Parathyroid adenoma (tissue), 2 donors: ENCODE measurements around the gene MTCH1.

Source experiments
- H2AFZ ChIP-seq: fragments of 300-600 bp; sonication (generic); one replicate; pipeline ENCODE4 v1.7.0; 2017; ENCODE audit warnings: antibody characterized with exemption, mild to moderate bottlenecking
- H3K27ac ChIP-seq: fragments of 300-600 bp; sonication (generic); one replicate; pipeline ENCODE4 v1.7.0; 2017
- H3K27me3 ChIP-seq: fragments of 300-600 bp; sonication (generic); one replicate; pipeline ENCODE4 v1.7.0; 2017; ENCODE audit warnings: low read length; ENCODE audit not compliant: control insufficient read depth, insufficient read depth
- H3K36me3 ChIP-seq: fragments of 300-600 bp; sonication (generic); one replicate; pipeline ENCODE4 v1.7.0; 2017; ENCODE audit warnings: low read length; ENCODE audit not compliant: control insufficient read depth, insufficient read depth
- H3K4me1 ChIP-seq: fragments of 300-600 bp; sonication (generic); one replicate; pipeline ENCODE4 v1.7.0; 2017; ENCODE audit warnings: control low read depth
- H3K4me2 ChIP-seq: fragments of 300-600 bp; sonication (generic); one replicate; pipeline ENCODE4 v1.7.0; 2017; ENCODE audit warnings: low read length
- H3K4me3 ChIP-seq: fragments of 300-600 bp; sonication (generic); one replicate; pipeline ENCODE4 v1.7.0; 2017; ENCODE audit warnings: low read depth, low read length
- H3K79me2 ChIP-seq: fragments of 300-600 bp; sonication (generic); one replicate; pipeline ENCODE4 v1.7.0; 2017; ENCODE audit warnings: control low read depth
- H3K9ac ChIP-seq: fragments of 300-600 bp; sonication (generic); one replicate; pipeline ENCODE4 v1.7.0; 2017; ENCODE audit warnings: mild to moderate bottlenecking
- H3K9me3 ChIP-seq: fragments of 300-600 bp; sonication (generic); one replicate; pipeline ENCODE4 v1.7.0; 2017; ENCODE audit warnings: low read length; ENCODE audit not compliant: control insufficient read depth
- TF ChIP-seq, protein P1 (sequence below): fragments of 300-600 bp; sonication (generic); IDR thresholded peaks from one replicate; pipeline ENCODE4 v1.7.0; 2017; ENCODE audit warnings: antibody characterized with exemption, mild to moderate bottlenecking
- donor health status: primary hyperparathyroidism.

MTCH1 gene

GRCh38 chr6:36930483-36930882, 55.5 kb downstream of the MTCH1 start:
- Histone ChIP-seq H3K4me2 (no peak overlapping the region), H3K9ac (no peak overlapping the region), H3K79me2 (no peaks in the 10 kb centered on the region), H3K4me1 (no peaks in the 10 kb centered on the region), H2AFZ (no peak overlapping the region), H3K27me3 (no peaks in the 10 kb centered on the region), H3K4me3 (no peak overlapping the region), H3K27ac (no peak overlapping the region), H3K36me3 (no peaks in the 10 kb centered on the region), H3K9me3 (no peaks in the 10 kb centered on the region)
- TF ChIP-seq, protein P1, sequence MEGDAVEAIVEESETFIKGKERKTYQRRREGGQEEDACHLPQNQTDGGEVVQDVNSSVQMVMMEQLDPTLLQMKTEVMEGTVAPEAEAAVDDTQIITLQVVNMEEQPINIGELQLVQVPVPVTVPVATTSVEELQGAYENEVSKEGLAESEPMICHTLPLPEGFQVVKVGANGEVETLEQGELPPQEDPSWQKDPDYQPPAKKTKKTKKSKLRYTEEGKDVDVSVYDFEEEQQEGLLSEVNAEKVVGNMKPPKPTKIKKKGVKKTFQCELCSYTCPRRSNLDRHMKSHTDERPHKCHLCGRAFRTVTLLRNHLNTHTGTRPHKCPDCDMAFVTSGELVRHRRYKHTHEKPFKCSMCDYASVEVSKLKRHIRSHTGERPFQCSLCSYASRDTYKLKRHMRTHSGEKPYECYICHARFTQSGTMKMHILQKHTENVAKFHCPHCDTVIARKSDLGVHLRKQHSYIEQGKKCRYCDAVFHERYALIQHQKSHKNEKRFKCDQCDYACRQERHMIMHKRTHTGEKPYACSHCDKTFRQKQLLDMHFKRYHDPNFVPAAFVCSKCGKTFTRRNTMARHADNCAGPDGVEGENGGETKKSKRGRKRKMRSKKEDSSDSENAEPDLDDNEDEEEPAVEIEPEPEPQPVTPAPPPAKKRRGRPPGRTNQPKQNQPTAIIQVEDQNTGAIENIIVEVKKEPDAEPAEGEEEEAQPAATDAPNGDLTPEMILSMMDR = no peak

DNA sequence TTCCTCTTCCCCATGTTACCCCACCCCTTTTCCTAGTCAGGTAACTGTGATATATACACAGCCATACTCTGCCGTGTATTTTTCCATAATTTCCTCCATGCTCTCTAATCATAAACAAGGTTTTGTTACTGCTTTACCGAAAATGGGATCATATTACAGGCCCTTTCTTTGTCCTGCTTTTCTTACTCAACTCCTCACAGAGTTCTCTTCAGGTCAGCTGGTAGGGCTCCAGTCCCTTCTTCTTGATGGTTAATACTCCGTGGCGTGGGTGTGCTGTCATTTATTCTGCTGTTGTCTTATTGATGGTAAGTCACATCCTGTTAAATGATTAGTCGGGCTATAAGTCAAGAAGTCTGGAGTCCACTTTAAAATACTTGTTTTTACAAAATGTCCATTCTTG, 56.4 kb downstream of the MTCH1 start:
- H3K9me3 ChIP-seq = no peaks in the 10 kb centered on the region
- no peaks in the 10 kb centered on the region for H3K27me3 ChIP-seq
- TF ChIP-seq, protein P1 = no peak
- H3K79me2 ChIP-seq = no peaks in the 10 kb centered on the region
- H3K36me3 ChIP-seq = no peaks in the 10 kb centered on the region
- no peaks in the 10 kb centered on the region for H3K4me1 ChIP-seq
- no peak overlapping the region for H3K27ac ChIP-seq
- no peak overlapping the region for H3K4me2 ChIP-seq
- no peak overlapping the region for H3K4me3 ChIP-seq
- H3K9ac ChIP-seq = no peak overlapping the region
- no peak overlapping the region for H2AFZ ChIP-seq

GRCh38 chr6:36929152-36929551, 56.8 kb downstream of the MTCH1 start:
- Histone ChIP-seq H3K36me3 (no peaks in the 10 kb centered on the region), H3K4me3 (no peak overlapping the region), H3K9ac (no peak overlapping the region), H3K27ac (no peak overlapping the region), H3K79me2 (no peaks in the 10 kb centered on the region), H3K4me1 (no peaks in the 10 kb centered on the region), H3K9me3 (no peaks in the 10 kb centered on the region), H3K27me3 (no peaks in the 10 kb centered on the region), H3K4me2 (no peak overlapping the region), H2AFZ (no peak overlapping the region)
- TF ChIP-seq, protein P1 = no peak

DNA sequence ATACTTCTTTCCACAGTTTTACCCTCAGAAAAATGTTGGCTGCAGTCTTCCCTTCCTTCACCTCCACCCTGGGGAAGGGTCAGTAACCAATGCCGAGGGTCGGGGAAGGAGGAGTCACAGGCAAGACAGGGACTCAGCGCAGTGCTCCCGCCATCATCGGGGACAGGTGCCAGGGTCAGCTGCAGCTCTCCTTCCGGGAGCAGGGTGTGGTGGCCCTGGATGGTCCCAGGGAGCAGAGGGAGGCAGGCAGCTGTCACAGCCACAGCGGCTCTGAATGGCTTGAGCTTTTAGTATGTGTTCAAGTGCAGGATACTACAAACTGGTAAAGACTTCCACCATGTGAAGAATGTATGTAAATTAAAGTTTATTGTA, 57.5 kb downstream of the MTCH1 start:
- TF ChIP-seq, protein P1 = no peak
- Histone ChIP-seq H3K9me3 (no peaks in the 10 kb centered on the region), H3K79me2 (no peaks in the 10 kb centered on the region), H3K27me3 (no peaks in the 10 kb centered on the region), H3K36me3 (no peaks in the 10 kb centered on the region), H2AFZ (no peak overlapping the region), H3K4me3 (no peak overlapping the region), H3K27ac (no peak overlapping the region), H3K4me2 (no peak overlapping the region), H3K4me1 (no peaks in the 10 kb centered on the region), H3K9ac (no peak overlapping the region)

- no peak overlapping the region for H3K4me3 ChIP-seq
- H3K27me3 ChIP-seq = no peaks in the 10 kb centered on the region
- H3K9me3 ChIP-seq = no peaks in the 10 kb centered on the region
- H3K27ac ChIP-seq = no peak overlapping the region
- H3K9ac ChIP-seq = no peak overlapping the region
- TF ChIP-seq, protein P1 = no peak
- H3K36me3 ChIP-seq = no peaks in the 10 kb centered on the region
- no peak overlapping the region for H2AFZ ChIP-seq
- H3K4me1 ChIP-seq = no peaks in the 10 kb centered on the region
- H3K79me2 ChIP-seq = no peaks in the 10 kb centered on the region
- H3K4me2 ChIP-seq = no peak overlapping the region
These were observed 58.1 kb downstream of the MTCH1 start for GRCh38 chr6:36927691-36928546.
